Progenitor cell of endocrine pancreas (in vitro differentiated cells): ENCODE results near the gene CGNL1. TPM values are rescaled to one million over a fixed set of nuclear protein-coding genes. Genes with fewer than 3 reads are reported as not detected.

Experiments used
- DNase-seq: peaks from one replicate; pipeline ENCODE4 v3.0.0; 2021; ENCODE audit warnings: low spot score; ENCODE audit not compliant: unreplicated experiment
- H3K27ac Mint-ChIP-seq: 2 replicates; pipeline ENCODE4 v1.8.0; 2021; ENCODE audit warnings: mild to moderate bottlenecking, moderate library complexity, mixed read lengths
- H3K27me3 Mint-ChIP-seq: 2 replicates; pipeline ENCODE4 v1.8.0; 2021; ENCODE audit warnings: mixed read lengths
- H3K36me3 Mint-ChIP-seq: 2 replicates; pipeline ENCODE4 v1.8.0; 2022; ENCODE audit warnings: mixed read lengths; ENCODE audit not compliant: insufficient read depth
- H3K4me1 Mint-ChIP-seq: 2 replicates; pipeline ENCODE4 v1.8.0; 2021; ENCODE audit warnings: low read depth, mixed read lengths
- H3K4me3 Mint-ChIP-seq: 2 replicates; pipeline ENCODE4 v1.8.0; 2021; ENCODE audit warnings: low read depth, mild to moderate bottlenecking, moderate library complexity, mixed read lengths
- H3K9me3 Mint-ChIP-seq: 2 replicates; pipeline ENCODE4 v1.8.0; 2021; ENCODE audit warnings: low read depth, mixed read lengths
- total RNA-seq: library from RNA; stranded (reverse); gene quantifications from 2 replicates; pipeline ENCODE4 v1.2.1, GENCODE V29; 2021
- TF ChIP-seq, protein P1 (sequence below): fragments of 200-600 bp; sonication (generic); IDR thresholded peaks from one replicate; pipeline ENCODE4 v1.5.0; 2021; ENCODE audit warnings: antibody characterized with exemption, mild to moderate bottlenecking; ENCODE audit not compliant: unreplicated experiment

Gene CGNL1
- total RNA-seq, 1 donor from 2014 or later: 41.9 TPM

DNA sequence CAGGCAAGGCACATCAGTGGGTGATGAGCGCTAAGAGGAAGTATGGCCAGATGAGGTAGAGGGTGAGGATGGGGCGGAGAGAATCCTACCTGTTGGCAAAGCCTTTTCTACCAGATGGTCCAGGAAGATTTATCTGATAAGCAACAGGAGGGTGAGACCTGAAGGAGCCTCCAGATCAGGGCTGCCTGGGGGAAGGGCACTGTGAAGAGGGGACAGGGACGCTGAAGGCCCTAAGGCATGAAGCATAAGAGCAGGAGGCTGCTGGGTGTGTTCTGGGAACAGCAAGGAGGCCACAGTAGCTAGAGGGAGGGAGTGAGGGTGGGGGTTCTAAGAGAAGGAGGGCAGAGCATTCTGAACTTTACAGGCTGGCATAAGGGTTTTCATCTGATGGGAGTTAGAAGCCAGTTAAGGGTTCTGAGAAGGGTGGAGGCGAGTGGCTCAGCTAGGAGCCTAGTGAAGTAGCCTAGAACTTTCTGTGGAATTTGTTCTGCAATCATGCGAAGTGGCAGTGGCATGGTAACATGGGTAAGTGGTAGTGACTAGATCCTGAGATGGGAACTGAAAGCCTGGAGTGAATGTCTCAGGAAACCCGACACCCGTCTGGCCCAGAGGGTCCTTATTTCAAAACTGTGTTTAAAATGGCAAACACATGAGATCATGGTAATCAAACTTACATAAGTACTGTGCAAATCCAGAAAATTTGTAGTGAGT is 29.9 kb downstream of the CGNL1 start:
- TF ChIP-seq, protein P1, sequence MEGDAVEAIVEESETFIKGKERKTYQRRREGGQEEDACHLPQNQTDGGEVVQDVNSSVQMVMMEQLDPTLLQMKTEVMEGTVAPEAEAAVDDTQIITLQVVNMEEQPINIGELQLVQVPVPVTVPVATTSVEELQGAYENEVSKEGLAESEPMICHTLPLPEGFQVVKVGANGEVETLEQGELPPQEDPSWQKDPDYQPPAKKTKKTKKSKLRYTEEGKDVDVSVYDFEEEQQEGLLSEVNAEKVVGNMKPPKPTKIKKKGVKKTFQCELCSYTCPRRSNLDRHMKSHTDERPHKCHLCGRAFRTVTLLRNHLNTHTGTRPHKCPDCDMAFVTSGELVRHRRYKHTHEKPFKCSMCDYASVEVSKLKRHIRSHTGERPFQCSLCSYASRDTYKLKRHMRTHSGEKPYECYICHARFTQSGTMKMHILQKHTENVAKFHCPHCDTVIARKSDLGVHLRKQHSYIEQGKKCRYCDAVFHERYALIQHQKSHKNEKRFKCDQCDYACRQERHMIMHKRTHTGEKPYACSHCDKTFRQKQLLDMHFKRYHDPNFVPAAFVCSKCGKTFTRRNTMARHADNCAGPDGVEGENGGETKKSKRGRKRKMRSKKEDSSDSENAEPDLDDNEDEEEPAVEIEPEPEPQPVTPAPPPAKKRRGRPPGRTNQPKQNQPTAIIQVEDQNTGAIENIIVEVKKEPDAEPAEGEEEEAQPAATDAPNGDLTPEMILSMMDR: no peak
- peak overlapping the region; percentile 78 for H3K27ac Mint-ChIP-seq
- H3K4me3 Mint-ChIP-seq: no peak overlapping the region
- DNase-seq: no peak
- no peaks in the 10 kb centered on the region for H3K27me3 Mint-ChIP-seq
- peaks cover 15% of the 10 kb centered on the region for H3K36me3 Mint-ChIP-seq
- no peaks in the 10 kb centered on the region for H3K9me3 Mint-ChIP-seq
- peaks cover 12% of the 10 kb centered on the region for H3K4me1 Mint-ChIP-seq

DNA sequence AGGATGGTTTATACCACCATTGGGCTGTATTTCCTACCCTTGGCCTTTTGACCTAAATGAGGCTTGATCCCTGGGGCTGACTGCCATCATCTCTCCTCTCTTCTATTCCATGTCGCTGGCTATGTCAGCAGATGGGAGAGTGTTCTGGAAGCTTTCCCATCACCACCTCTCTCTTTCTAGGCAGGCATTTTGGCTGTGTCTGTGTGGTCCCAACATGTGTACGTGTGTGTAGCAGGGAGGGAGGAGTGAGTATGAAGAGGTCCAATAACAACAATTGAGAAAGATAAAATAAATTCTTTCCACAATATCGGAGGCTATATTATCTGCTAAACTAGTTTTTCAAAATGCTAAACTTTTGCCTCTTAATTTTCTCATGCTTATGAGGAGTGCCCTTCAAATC is 34.1 kb downstream of the CGNL1 start:
- peaks cover 23% of the 10 kb centered on the region for H3K4me1 Mint-ChIP-seq
- H3K27ac Mint-ChIP-seq: no peak overlapping the region
- no peak overlapping the region for H3K4me3 Mint-ChIP-seq

DNA sequence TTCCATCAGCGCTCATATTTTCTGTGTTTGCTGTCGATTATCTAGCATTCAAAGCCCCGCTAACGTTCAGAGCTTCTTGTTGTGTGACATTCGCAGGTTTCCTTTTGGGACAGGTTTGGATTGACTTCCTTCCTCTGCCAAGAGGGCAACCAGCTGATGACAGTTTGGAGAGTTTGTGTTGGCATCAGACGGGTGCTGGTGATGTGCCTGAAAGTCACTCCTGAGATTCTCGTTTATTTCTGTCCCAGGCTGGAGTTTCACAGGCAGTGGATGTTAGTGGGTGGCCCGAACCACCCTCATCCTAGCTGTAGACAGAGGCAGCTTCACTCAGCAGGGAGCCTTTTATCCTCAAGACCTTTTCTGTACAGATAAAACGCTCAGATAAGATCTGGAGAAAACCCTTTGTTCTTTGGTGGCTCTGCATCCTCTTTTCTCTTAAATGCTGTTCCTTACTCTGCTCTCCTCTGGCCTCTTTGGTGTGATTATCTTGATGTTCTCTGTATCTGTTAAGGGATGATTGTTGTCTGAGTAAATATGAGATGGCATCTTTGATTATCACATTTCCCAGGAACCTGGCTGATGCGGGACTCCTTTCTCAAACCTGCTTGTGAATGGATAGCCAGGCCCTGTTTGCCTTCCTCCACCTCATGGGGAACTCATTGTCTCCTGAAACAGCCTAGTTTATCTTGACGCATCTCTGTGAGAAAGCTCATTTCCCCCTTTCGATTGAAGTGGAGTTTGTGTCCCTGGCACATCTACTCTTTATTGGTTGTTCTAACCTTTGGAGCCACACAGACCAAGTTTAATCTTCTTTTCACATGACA is 35.9 kb downstream of the CGNL1 start:
- Mint-ChIP-seq H3K4me3 (no peak overlapping the region), H3K36me3 (peaks cover 23% of the 10 kb centered on the region), H3K27me3 (no peaks in the 10 kb centered on the region), H3K9me3 (no peaks in the 10 kb centered on the region), H3K4me1 (peaks cover 16% of the 10 kb centered on the region), H3K27ac (peak overlapping the region; percentile 12)
- TF ChIP-seq, protein P1: no peak
- DNase-seq: no peak

More for the DNA sequence above, 34.1 kb downstream of the CGNL1 start:
- Mint-ChIP-seq H3K27me3 (no peaks in the 10 kb centered on the region), H3K9me3 (no peaks in the 10 kb centered on the region), H3K36me3 (peaks cover 24% of the 10 kb centered on the region)
- no peak for DNase-seq
- TF ChIP-seq, protein P1: no peak

DNA sequence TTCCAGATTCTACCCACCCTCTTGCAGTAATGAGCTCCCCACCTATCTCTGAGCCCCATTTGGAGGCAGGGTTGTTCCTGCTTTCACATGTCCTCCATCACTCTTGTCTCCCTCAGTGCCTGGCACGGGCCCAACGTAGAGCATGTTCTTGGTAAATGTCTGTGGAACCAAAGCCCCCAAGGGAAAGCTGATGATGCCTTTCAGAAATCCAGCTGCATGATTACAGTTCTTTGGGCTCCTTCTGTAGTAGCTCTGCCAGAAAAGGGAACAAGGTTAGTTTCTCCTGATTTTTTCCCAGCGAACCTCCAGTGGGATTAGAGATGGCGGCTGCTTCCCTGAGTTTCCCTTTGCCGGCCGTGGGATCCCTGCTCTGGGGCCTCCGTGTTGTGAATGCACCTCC is 39.3 kb downstream of the CGNL1 start:
- no peak for DNase-seq

DNA sequence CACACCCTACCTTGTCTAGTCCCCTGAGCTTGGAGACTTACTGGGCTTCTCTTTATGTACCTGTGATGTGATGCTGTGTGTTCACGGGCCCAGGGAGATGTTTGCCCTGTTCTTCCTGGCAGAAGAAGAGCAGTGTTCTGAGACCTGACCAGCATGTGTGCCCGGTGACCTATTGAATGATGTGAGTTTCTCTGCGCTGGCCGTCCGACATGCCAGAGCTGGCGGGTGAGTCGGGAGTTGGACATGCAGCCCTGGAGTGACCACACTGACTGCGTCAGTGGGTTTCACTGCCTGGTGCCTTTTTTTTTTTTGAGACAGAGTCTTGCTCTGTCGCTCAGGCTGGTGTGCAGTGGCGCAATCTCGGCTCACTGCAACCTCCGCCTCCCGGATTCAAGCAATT is 42.3 kb downstream of the CGNL1 start:
- H3K4me1 Mint-ChIP-seq: peaks cover 22% of the 10 kb centered on the region
- H3K27me3 Mint-ChIP-seq: no peaks in the 10 kb centered on the region
- no peak for DNase-seq
- H3K36me3 Mint-ChIP-seq: peaks cover 16% of the 10 kb centered on the region
- TF ChIP-seq, protein P1: no peak
- H3K9me3 Mint-ChIP-seq: no peaks in the 10 kb centered on the region
- no peak overlapping the region for H3K4me3 Mint-ChIP-seq
- H3K27ac Mint-ChIP-seq: no peak overlapping the region

More for the DNA sequence above, 39.3 kb downstream of the CGNL1 start:
- TF ChIP-seq, protein P1: no peak
- Mint-ChIP-seq H3K27ac (no peak overlapping the region), H3K36me3 (peaks cover 18% of the 10 kb centered on the region), H3K9me3 (no peaks in the 10 kb centered on the region), H3K27me3 (no peaks in the 10 kb centered on the region), H3K4me3 (no peak overlapping the region), H3K4me1 (peaks cover 12% of the 10 kb centered on the region)
